DOHH2 (cell line): Measurements from ENCODE around the gene TMEM184A.
A peak's percentile ranks its signal among the peaks of the same experiment; 100 is the strongest.

Source experiments
- CTCF ChIP-seq: fragments of 200-600 bp; sonication (generic); IDR thresholded peaks from one replicate; pipeline ENCODE4 v1.5.1; 2014; ENCODE audit warnings: antibody characterized with exemption, mild to moderate bottlenecking, low read depth, low read length; ENCODE audit not compliant: poor library complexity, severe bottlenecking
- EZH2phosphoT487 ChIP-seq: fragments of 200-600 bp; sonication (generic); IDR thresholded peaks from 2 replicates; pipeline ENCODE4 v1.6.1; 2017; ENCODE audit warnings: borderline replicate concordance, mild to moderate bottlenecking, antibody characterized with exemption, low read length, moderate library complexity, mixed read lengths

GRCh38 chr7:1548438-1548831, 7.6 kb downstream of the TMEM184A start:
- TF ChIP-seq CTCF = peak; percentile 37
- no peak for TF ChIP-seq EZH2phosphoT487
